Prostate gland (tissue), 2 donors: ENCODE measurements around the gene KDM8. TPM values are rescaled to one million over a fixed set of nuclear protein-coding genes. Genes with fewer than 3 reads are reported as not detected.
A peak's percentile ranks its signal among the peaks of the same experiment; 100 is the strongest.
"Not testable (repeated sequence)": the region's sequence is repeated elsewhere in the genome, so short reads cannot be mapped to it uniquely, and the experiment has no call there.

Source experiments
- DNase-seq: peaks from one replicate; pipeline ENCODE4 v3.0.0-alpha.2; 2019; ENCODE audit warnings: low spot score
- H3K27ac ChIP-seq, 2 donors: fragments of 200-600 bp; sonication (generic); 2 replicates each; pipeline ENCODE4 v1.5.1; 2017 to 2019
- H3K27me3 ChIP-seq: fragments of 200-600 bp; sonication (generic); replicated peaks from 2 replicates; pipeline ENCODE4 v1.5.1; 2019; ENCODE audit not compliant: insufficient read depth
- H3K36me3 ChIP-seq, 2 donors: fragments of 200-600 bp; sonication (generic); 1 replicate in 1 of 2; 2 replicates in 1 of 2; pipeline versions ENCODE4 v1.5.1 to v1.8.1; 2017 to 2019
- H3K4me1 ChIP-seq: fragments of 200-600 bp; sonication (generic); replicated peaks from 2 replicates; pipeline ENCODE4 v1.5.1; 2019
- H3K4me3 ChIP-seq, 2 donors: fragments of 200-600 bp; sonication (generic); 2 replicates each; pipeline ENCODE4 v1.5.1; 2017 to 2019
- H3K9me3 ChIP-seq: fragments of 200-600 bp; sonication (generic); 2 replicates; pipeline ENCODE4 v1.5.1; 2017
- POLR2A ChIP-seq: fragments of 450-650 bp; IDR thresholded peaks from one replicate; pipeline ENCODE4 v1.6.1; 2016; ENCODE audit warnings: antibody characterized with exemption, mild to moderate bottlenecking
- POLR2AphosphoS5 ChIP-seq: sonication (generic); formaldehyde crosslinking; IDR thresholded peaks from one replicate; pipeline ENCODE4 v1.6.1; 2017; ENCODE audit warnings: antibody characterized with exemption
- WGBS: methylation state at CpG from one replicate; pipeline ENCODE4 v1.1.5; 2018; 5-methylcytosine and 5-hydroxymethylcytosine counted together
- intact Hi-C: fragments of 100-400 bp; cut with DNase I; formaldehyde crosslinking; loops from one replicate; pipeline ENCODE4 v1.14.2; 2022
- total RNA-seq, 2 donors: library from RNA; depleted of rRNA; stranded (reverse); fragments of >200 nt; gene quantifications; one replicate each; pipeline ENCODE4 v1.1.0, GENCODE V29; 2016
- TF ChIP-seq, protein P1 (sequence below), 4 experiments: fragments of 200-600 bp in 2 of 4; fragments of 450-650 bp in 2 of 4; sonication (generic) in 2 of 4; IDR thresholded peaks; 1 replicate in 3 of 4; 2 replicates in 1 of 4; pipeline ENCODE4 v1.5.1; 2016 to 2019; ENCODE audit warnings: antibody characterized with exemption in 4 of 4, mild to moderate bottlenecking in 2 of 4, moderate library complexity in 2 of 4

The KDM8 gene
- total RNA-seq, 2 donors from 2014 or later: 5.6 to 15.3 TPM

DNA sequence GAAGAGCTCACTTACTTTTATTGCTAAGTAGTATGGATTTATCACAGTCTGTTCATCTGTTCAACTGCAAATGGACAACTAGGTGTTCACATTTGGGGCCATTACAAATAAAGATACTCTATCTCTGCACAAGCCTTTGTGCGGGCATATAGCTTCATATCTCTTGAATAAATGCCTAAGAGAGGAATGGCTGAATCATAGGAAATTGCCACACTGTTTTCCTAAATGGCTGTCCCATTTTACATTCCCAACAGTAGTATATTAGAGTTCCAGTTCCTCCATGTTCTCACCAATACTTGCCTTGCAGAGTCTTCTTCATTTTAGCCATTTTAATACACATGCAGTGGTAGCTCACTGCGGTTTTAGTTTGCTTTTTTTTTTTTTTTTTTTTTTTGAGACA is 44.7 kb downstream of the KDM8 start:
- peaks cover 2% of the 10 kb centered on the region for H3K4me1 ChIP-seq
- 90% methylated on average over 2 of the region's 2 CpGs for WGBS
- no peaks in the 10 kb centered on the region for H3K27me3 ChIP-seq
- no peak overlapping the region for H3K4me3 ChIP-seq
- TF ChIP-seq POLR2A (no peak), POLR2AphosphoS5 (no peak)
- TF ChIP-seq, protein P1, sequence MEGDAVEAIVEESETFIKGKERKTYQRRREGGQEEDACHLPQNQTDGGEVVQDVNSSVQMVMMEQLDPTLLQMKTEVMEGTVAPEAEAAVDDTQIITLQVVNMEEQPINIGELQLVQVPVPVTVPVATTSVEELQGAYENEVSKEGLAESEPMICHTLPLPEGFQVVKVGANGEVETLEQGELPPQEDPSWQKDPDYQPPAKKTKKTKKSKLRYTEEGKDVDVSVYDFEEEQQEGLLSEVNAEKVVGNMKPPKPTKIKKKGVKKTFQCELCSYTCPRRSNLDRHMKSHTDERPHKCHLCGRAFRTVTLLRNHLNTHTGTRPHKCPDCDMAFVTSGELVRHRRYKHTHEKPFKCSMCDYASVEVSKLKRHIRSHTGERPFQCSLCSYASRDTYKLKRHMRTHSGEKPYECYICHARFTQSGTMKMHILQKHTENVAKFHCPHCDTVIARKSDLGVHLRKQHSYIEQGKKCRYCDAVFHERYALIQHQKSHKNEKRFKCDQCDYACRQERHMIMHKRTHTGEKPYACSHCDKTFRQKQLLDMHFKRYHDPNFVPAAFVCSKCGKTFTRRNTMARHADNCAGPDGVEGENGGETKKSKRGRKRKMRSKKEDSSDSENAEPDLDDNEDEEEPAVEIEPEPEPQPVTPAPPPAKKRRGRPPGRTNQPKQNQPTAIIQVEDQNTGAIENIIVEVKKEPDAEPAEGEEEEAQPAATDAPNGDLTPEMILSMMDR (IDR thresholded peaks at IDR 0.05): no peak
- intact Hi-C loops: no loop called here
- H3K36me3 ChIP-seq: no peaks in the 10 kb centered on the region
- no peaks in the 10 kb centered on the region for H3K9me3 ChIP-seq
- DNase-seq: no peak
- no peak overlapping the region for H3K27ac ChIP-seq

- DNase-seq, H3K4me1 ChIP-seq, H3K36me3 ChIP-seq, H3K9me3 ChIP-seq, H3K27ac ChIP-seq, H3K27me3 ChIP-seq, intact Hi-C loops, H3K4me3 ChIP-seq: not testable (repeated sequence)
- 98% methylated on average over 4 of the region's 4 CpGs for WGBS
Observed at GRCh38 chr16:27248886-27249285, 45.6 kb downstream of the KDM8 start.

DNA sequence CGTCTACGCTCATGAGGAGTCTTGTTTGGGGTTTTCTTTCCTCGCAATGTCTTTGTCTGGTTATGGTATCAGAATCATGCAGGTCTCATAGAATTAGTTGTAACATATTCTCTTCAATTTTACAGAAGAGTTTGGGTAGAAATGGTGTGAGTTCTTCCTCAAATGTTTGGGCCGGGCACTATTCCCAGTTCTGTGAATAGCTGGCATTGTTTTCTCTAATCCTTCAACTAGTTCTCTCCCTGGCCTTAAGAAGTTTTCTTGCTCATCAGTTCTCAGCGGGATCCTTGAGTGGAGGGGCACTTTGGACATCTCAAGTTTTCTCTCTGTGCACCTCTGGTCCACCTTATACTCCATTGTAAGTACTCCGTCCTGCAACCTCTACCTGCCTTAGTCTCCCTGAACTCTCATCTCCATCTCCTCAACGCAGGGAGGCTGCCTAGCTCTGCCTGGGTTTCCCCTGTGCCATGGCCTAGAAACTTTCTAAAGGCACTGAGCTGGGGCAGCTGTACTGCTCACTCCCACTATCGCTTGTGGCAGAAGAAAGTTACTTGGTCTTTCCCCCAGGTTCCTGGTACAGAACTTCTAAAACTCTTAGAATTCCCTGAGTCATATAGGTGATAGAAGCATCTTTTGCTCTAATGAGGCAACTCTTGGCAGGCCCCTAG is 48.3 kb downstream of the KDM8 start:
- intact Hi-C loops: no loop called here
- WGBS: 87% methylated on average over 8 of the region's 8 CpGs
- no peaks in the 10 kb centered on the region for H3K27me3 ChIP-seq
- no peak overlapping the region for H3K4me3 ChIP-seq
- no peak overlapping the region for H3K27ac ChIP-seq
- no peaks in the 10 kb centered on the region for H3K9me3 ChIP-seq
- no peaks in the 10 kb centered on the region for H3K36me3 ChIP-seq
- no peak for DNase-seq
- H3K4me1 ChIP-seq: no peaks in the 10 kb centered on the region
- TF ChIP-seq POLR2A (no peak), POLR2AphosphoS5 (no peak)
- TF ChIP-seq, protein P1 (IDR thresholded peaks at IDR 0.05): no peak

DNA sequence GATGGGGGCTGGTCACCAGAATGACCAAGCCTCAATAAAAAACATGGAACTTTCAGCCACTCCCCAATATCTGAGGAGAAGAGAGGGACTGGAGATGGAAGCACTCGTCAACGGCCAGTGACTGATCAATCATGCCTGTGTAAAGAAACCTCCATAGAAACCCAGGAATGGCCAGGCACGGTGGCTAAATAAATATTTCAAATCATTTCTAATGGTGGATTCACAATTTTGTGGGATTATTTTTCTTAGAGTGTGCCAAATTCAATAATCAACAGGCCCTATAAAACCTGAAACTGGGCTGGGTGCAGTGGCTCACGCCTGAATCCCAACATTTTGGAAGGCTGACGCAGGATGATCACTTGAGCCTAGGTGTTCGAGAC is 48.9 kb downstream of the KDM8 start:
- Histone ChIP-seq H3K27ac (no peak overlapping the region), H3K9me3 (no peaks in the 10 kb centered on the region), H3K27me3 (no peaks in the 10 kb centered on the region), H3K36me3 (peaks cover 0 to 4% of the 10 kb centered on the region in 2 donors), H3K4me3 (no peak overlapping the region), H3K4me1 (no peaks in the 10 kb centered on the region)
- TF ChIP-seq, protein P1 (IDR thresholded peaks at IDR 0.05): no peak
- no peak for TF ChIP-seq POLR2A
- TF ChIP-seq POLR2AphosphoS5: no peak
- 78% methylated on average over 6 of the region's 6 CpGs for WGBS
- intact Hi-C loops: no loop called here
- DNase-seq: no peak

- Histone ChIP-seq H3K36me3 (peaks cover 0 to 5% of the 10 kb centered on the region in 2 donors), H3K4me1 (peaks cover 6% of the 10 kb centered on the region), H3K27ac (peak overlapping the region; percentile 4 to 16), H3K4me3 (no peak overlapping the region), H3K27me3 (no peaks in the 10 kb centered on the region), H3K9me3 (no peaks in the 10 kb centered on the region)
- intact Hi-C loops: no loop called here
- TF ChIP-seq POLR2AphosphoS5 (no peak), POLR2A (no peak)
- 69% methylated on average over 6 of the region's 6 CpGs for WGBS
- no peak for DNase-seq
Observed at GRCh38 chr16:27253526-27253930, 50.2 kb downstream of the KDM8 start.

- H3K9me3 ChIP-seq: no peaks in the 10 kb centered on the region
- H3K36me3 ChIP-seq: peaks cover 0 to 5% of the 10 kb centered on the region in 2 donors
- WGBS: 81% methylated on average over 3 of the region's 3 CpGs
- TF ChIP-seq POLR2A (no peak), POLR2AphosphoS5 (peak; percentile 38)
- intact Hi-C loops: no loop called here
- H3K27ac ChIP-seq: peak overlapping the region in 1 of 2 donors; percentile 45
- DNase-seq: no peak
- H3K27me3 ChIP-seq: no peaks in the 10 kb centered on the region
- H3K4me3 ChIP-seq: no peak overlapping the region
- peaks cover 10% of the 10 kb centered on the region for H3K4me1 ChIP-seq
Observed at GRCh38 chr16:27254262-27254811, 51.0 kb downstream of the KDM8 start.
